Gastroesophageal sphincter (tissue), 4 donors: Measurements from ENCODE around the gene SND1. TPM values are rescaled to one million over a fixed set of nuclear protein-coding genes. Genes with fewer than 3 reads are reported as not detected.
"Not testable (repeated sequence)": the region's sequence is repeated elsewhere in the genome, so short reads cannot be mapped to it uniquely, and the experiment has no call there.

Source experiments
- ATAC-seq: fragments of 150-250 bp; one replicate; pipeline ENCODE4 v1.9.1; 2016; ENCODE audit warnings: mild to moderate bottlenecking, moderate library complexity
- H3K27ac ChIP-seq, 4 donors: fragments of 200-600 bp; sonication (generic) in 3 of 4; 1 replicate in 3 of 4; 2 replicates in 1 of 4; pipeline ENCODE4 v1.5.1; 2016 to 2019
- H3K27me3 ChIP-seq: fragments of 200-600 bp; sonication (generic); one replicate; pipeline ENCODE4 v1.5.1; 2019
- H3K36me3 ChIP-seq, 2 donors: fragments of 200-600 bp; sonication (generic); one replicate each; pipeline ENCODE4 v1.5.1; 2019; ENCODE audit warnings: control low read depth in 1 of 2
- H3K4me1 ChIP-seq, 3 donors: fragments of 200-600 bp; sonication (generic); 1 replicate in 2 of 3; 2 replicates in 1 of 3; pipeline ENCODE4 v1.5.1; 2016 to 2019; ENCODE audit warnings: control low read depth in 2 of 3
- H3K4me3 ChIP-seq, 2 donors: fragments of 200-600 bp; sonication (generic); one replicate each; pipeline ENCODE4 v1.5.1; 2019; ENCODE audit warnings: mild to moderate bottlenecking in 1 of 2, moderate library complexity in 1 of 2
- H3K9me3 ChIP-seq, 3 donors: fragments of 200-600 bp; sonication (generic); one replicate each; pipeline ENCODE4 v1.5.1; 2017 to 2019; ENCODE audit warnings: control low read depth in 2 of 3
- CTCF ChIP-seq, 4 experiments: fragments of 200-600 bp in 2 of 4; fragments of 450-650 bp in 2 of 4; sonication (generic) in 1 of 4; IDR thresholded peaks; one replicate each; pipeline ENCODE4 v1.5.1; 2017 to 2019; ENCODE audit warnings: antibody characterized with exemption in 4 of 4, mild to moderate bottlenecking in 2 of 4, moderate library complexity in 2 of 4
- EP300 ChIP-seq: sonication (generic); formaldehyde crosslinking; IDR thresholded peaks from one replicate; pipeline ENCODE4 v1.6.1; 2017; ENCODE audit warnings: antibody characterized with exemption, mild to moderate bottlenecking
- POLR2A ChIP-seq, 2 donors: fragments of 450-650 bp; IDR thresholded peaks; one replicate each; pipeline ENCODE4 v1.6.1; 2017; ENCODE audit warnings: antibody characterized with exemption in 2 of 2, mild to moderate bottlenecking in 2 of 2, moderate library complexity in 1 of 2
- POLR2AphosphoS5 ChIP-seq: sonication (generic); formaldehyde crosslinking; IDR thresholded peaks from one replicate; pipeline ENCODE4 v1.6.1; 2017; ENCODE audit warnings: antibody characterized with exemption
- WGBS, 2 donors: methylation state at CpG; one replicate each; pipeline ENCODE4 v1.1.5; 2018; ENCODE audit warnings: low coverage in 1 of 2; 5-methylcytosine and 5-hydroxymethylcytosine counted together
- total RNA-seq, 4 donors: library from RNA; depleted of rRNA; stranded (reverse); fragments of >200 nt; gene quantifications; one replicate each; pipeline ENCODE4 v1.1.0, GENCODE V29; 2016

SND1 gene
- total RNA-seq, 4 donors from 2014 or later = 97.1 to 119 (median 103) TPM

- Histone ChIP-seq H3K4me1 (peaks cover 0 to 2% (median 0%) of the 10 kb centered on the region in 3 donors), H3K9me3 (no peaks in the 10 kb centered on the region), H3K36me3 (peaks cover 0 to 17% of the 10 kb centered on the region in 2 donors), H3K4me3 (no peak overlapping the region), H3K27me3 (no peaks in the 10 kb centered on the region), H3K27ac (no peak overlapping the region)
- WGBS, 2 donors = 92 to 94% methylated on average over 2 to 3 of the region's 4 CpGs
- no peak for ATAC-seq
- TF ChIP-seq POLR2A (IDR thresholded peaks at IDR 0.05) = no peak
Measured at GRCh38 chr7:127959770-127960169, 307.8 kb downstream of the SND1 start.

GRCh38 chr7:127961786-127962453 lies 309.9 kb downstream of the SND1 start:
- no peak for TF ChIP-seq EP300
- TF ChIP-seq POLR2A (IDR thresholded peaks at IDR 0.05) = no peak
- no peak for TF ChIP-seq CTCF (IDR thresholded peaks at IDR 0.05)
- TF ChIP-seq POLR2AphosphoS5 = no peak
- Histone ChIP-seq H3K27ac (no peak overlapping the region), H3K27me3 (no peaks in the 10 kb centered on the region), H3K4me3 (no peak overlapping the region), H3K4me1 (no peaks in the 10 kb centered on the region), H3K9me3 (no peaks in the 10 kb centered on the region), H3K36me3 (peaks cover 0 to 17% of the 10 kb centered on the region in 2 donors)
- no peak for ATAC-seq
- 93 to 94% methylated on average over 9 of the region's 9 CpGs for WGBS, 2 donors

- no peak overlapping the region for H3K4me3 ChIP-seq
- H3K27me3 ChIP-seq = no peaks in the 10 kb centered on the region
- no peak overlapping the region for H3K27ac ChIP-seq
- 87 to 92% methylated on average over 2 to 5 of the region's 5 CpGs for WGBS, 2 donors
- ATAC-seq = no peak
- peaks cover 0 to 17% of the 10 kb centered on the region in 2 donors for H3K36me3 ChIP-seq
- TF ChIP-seq POLR2AphosphoS5 = no peak
- TF ChIP-seq CTCF (IDR thresholded peaks at IDR 0.05) = no peak
- TF ChIP-seq EP300 = no peak
- no peaks in the 10 kb centered on the region for H3K9me3 ChIP-seq
- H3K4me1 ChIP-seq = no peaks in the 10 kb centered on the region
Measured at GRCh38 chr7:127962589-127963361, 310.8 kb downstream of the SND1 start.

GRCh38 chr7:127963850-127964249 lies 311.9 kb downstream of the SND1 start:
- ATAC-seq, H3K27ac ChIP-seq, H3K4me3 ChIP-seq, H3K27me3 ChIP-seq, H3K9me3 ChIP-seq, H3K4me1 ChIP-seq: not testable (repeated sequence)
- WGBS, 2 donors = 100% methylated on average over 1 of the region's 1 CpG
- H3K36me3 ChIP-seq = peaks cover 0 to 10% of the 10 kb centered on the region in 2 donors

- TF ChIP-seq CTCF (IDR thresholded peaks at IDR 0.05) = no peak
- no peak for TF ChIP-seq EP300
- no peak for TF ChIP-seq POLR2AphosphoS5
- no peak for TF ChIP-seq POLR2A (IDR thresholded peaks at IDR 0.05)
- no peaks in the 10 kb centered on the region for H3K4me1 ChIP-seq
- no peaks in the 10 kb centered on the region for H3K27me3 ChIP-seq
- H3K36me3 ChIP-seq = no peaks in the 10 kb centered on the region
- no peaks in the 10 kb centered on the region for H3K9me3 ChIP-seq
- H3K27ac ChIP-seq = no peak overlapping the region
- 66 to 83% methylated on average over 2 of the region's 2 CpGs for WGBS, 2 donors
- H3K4me3 ChIP-seq = no peak overlapping the region
- ATAC-seq = no peak
Measured at GRCh38 chr7:127967281-127967680, 315.3 kb downstream of the SND1 start.

- no peak for TF ChIP-seq CTCF (IDR thresholded peaks at IDR 0.05)
- TF ChIP-seq EP300 = no peak
- TF ChIP-seq POLR2A (IDR thresholded peaks at IDR 0.05) = no peak
- no peak for TF ChIP-seq POLR2AphosphoS5
- WGBS, 2 donors = 62 to 77% methylated on average over 2 of the region's 2 CpGs
- no peak for ATAC-seq
Measured at GRCh38 chr7:127968547-127968946, 316.6 kb downstream of the SND1 start.

More at GRCh38 chr7:127968547-127968946, 316.6 kb downstream of the SND1 start:
- no peaks in the 10 kb centered on the region for H3K27me3 ChIP-seq
- H3K27ac ChIP-seq = no peak overlapping the region
- no peak overlapping the region for H3K4me3 ChIP-seq
- H3K9me3 ChIP-seq = no peaks in the 10 kb centered on the region
- no peaks in the 10 kb centered on the region for H3K36me3 ChIP-seq
- peaks cover 0 to under 1% (median 0%) of the 10 kb centered on the region in 3 donors for H3K4me1 ChIP-seq
